Measurements from ENCODE around the gene C4orf46. TPM values are rescaled to one million over a fixed set of nuclear protein-coding genes. Genes with fewer than 3 reads are reported as not detected.
"Not testable (repeated sequence)": the region's sequence is repeated elsewhere in the genome, so short reads cannot be mapped to it uniquely, and the experiment has no call there.

C4orf46 gene
- polyA plus RNA-seq, 2 donors: 2.0 to 2.4 TPM

DNA sequence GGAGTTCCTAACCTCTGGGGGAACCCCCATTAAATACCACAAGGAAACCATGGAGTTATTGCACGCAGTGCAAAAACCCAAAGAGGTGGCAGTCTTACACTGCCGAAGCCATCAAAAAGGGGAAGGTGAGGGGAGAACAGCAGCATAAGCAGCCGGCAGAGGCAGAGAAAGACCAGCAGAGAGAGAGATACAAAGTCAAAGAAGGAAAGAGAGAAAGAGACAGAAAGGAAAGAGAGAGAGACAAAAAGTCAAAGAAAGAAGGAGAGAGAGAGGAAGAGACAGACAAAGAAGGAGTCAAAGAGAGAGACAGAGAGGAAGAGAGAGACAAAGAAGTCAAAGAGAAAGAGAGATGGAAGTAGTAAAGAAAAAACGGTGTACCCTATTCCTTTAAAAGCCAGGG, 8.4 kb downstream of the C4orf46 start:
- H3K9me3 ChIP-seq (ENCODE audit: control insufficient read depth in 2 of 2, insufficient read depth in 1 of 2, low read depth in 1 of 2, low read length in 1 of 2); H3K27me3 ChIP-seq (ENCODE audit: control insufficient read depth in 1 of 2, insufficient read depth in 2 of 2, low read length in 2 of 2); H3K27ac ChIP-seq (ENCODE audit: low read depth in 2 of 2, low read length in 1 of 2); H3K4me3 ChIP-seq (ENCODE audit: low read depth in 1 of 2, low read length in 2 of 2); H3K4me1 ChIP-seq (ENCODE audit: control insufficient read depth in 2 of 2, insufficient read depth in 2 of 2, low read length in 1 of 2); H3K36me3 ChIP-seq (ENCODE audit: control insufficient read depth in 2 of 2, insufficient read depth in 2 of 2, low read length in 1 of 2): not testable (repeated sequence)
- WGBS, 2 donors: 56 to 60% methylated on average over 4 of the region's 4 CpGs

- Histone ChIP-seq H3K27ac (ENCODE audit: low read depth in 2 of 2, low read length in 1 of 2) (no peak overlapping the region), H3K9me3 (ENCODE audit: control insufficient read depth in 2 of 2, insufficient read depth in 1 of 2, low read depth in 1 of 2, low read length in 1 of 2) (no peaks in the 10 kb centered on the region), H3K4me3 (ENCODE audit: low read depth in 1 of 2, low read length in 2 of 2) (no peak overlapping the region), H3K36me3 (ENCODE audit: control insufficient read depth in 2 of 2, insufficient read depth in 2 of 2, low read length in 1 of 2) (no peaks in the 10 kb centered on the region), H3K4me1 (ENCODE audit: control insufficient read depth in 2 of 2, insufficient read depth in 2 of 2, low read length in 1 of 2) (no peaks in the 10 kb centered on the region), H3K27me3 (ENCODE audit: control insufficient read depth in 1 of 2, insufficient read depth in 2 of 2, low read length in 2 of 2) (no peaks in the 10 kb centered on the region)
- WGBS, 2 donors: 91 to 93% methylated on average over 11 of the region's 11 CpGs
Observed at GRCh38 chr4:158657291-158657690, 14.4 kb downstream of the C4orf46 start.

DNA sequence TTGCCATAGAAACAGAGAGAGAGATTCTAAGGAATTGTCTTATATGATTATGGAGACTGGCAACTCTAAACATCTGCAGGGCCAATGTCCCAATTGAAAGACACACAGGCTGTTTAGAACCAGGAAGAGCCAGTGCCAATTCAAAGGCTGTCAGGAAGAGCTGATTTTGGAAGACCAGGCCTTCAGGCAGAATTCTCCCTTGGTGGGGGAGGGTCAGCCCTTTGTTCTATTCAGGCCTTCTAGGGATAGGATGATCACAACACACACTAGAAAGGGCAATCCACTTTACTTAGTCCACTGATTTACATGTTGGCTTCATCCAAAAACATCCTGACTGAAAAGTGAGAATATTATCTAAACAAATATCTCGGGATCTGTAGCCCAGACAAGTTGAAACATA, 15.2 kb downstream of the C4orf46 start:
- H3K36me3 ChIP-seq (ENCODE audit: control insufficient read depth in 2 of 2, insufficient read depth in 2 of 2, low read length in 1 of 2): no peaks in the 10 kb centered on the region
- WGBS, 2 donors: 42 to 55% methylated on average over 1 of the region's 1 CpG
- H3K27ac ChIP-seq (ENCODE audit: low read depth in 2 of 2, low read length in 1 of 2): no peak overlapping the region
- H3K4me3 ChIP-seq (ENCODE audit: low read depth in 1 of 2, low read length in 2 of 2): no peak overlapping the region
- H3K27me3 ChIP-seq (ENCODE audit: control insufficient read depth in 1 of 2, insufficient read depth in 2 of 2, low read length in 2 of 2): no peaks in the 10 kb centered on the region
- H3K4me1 ChIP-seq (ENCODE audit: control insufficient read depth in 2 of 2, insufficient read depth in 2 of 2, low read length in 1 of 2): no peaks in the 10 kb centered on the region
- no peaks in the 10 kb centered on the region for H3K9me3 ChIP-seq (ENCODE audit: control insufficient read depth in 2 of 2, insufficient read depth in 1 of 2, low read depth in 1 of 2, low read length in 1 of 2)

- Histone ChIP-seq H3K27ac (ENCODE audit: low read depth in 2 of 2, low read length in 1 of 2) (no peak overlapping the region), H3K4me1 (ENCODE audit: control insufficient read depth in 2 of 2, insufficient read depth in 2 of 2, low read length in 1 of 2) (no peaks in the 10 kb centered on the region), H3K9me3 (ENCODE audit: control insufficient read depth in 2 of 2, insufficient read depth in 1 of 2, low read depth in 1 of 2, low read length in 1 of 2) (no peaks in the 10 kb centered on the region), H3K27me3 (ENCODE audit: control insufficient read depth in 1 of 2, insufficient read depth in 2 of 2, low read length in 2 of 2) (no peaks in the 10 kb centered on the region), H3K4me3 (ENCODE audit: low read depth in 1 of 2, low read length in 2 of 2) (no peak overlapping the region), H3K36me3 (ENCODE audit: control insufficient read depth in 2 of 2, insufficient read depth in 2 of 2, low read length in 1 of 2) (no peaks in the 10 kb centered on the region)
- WGBS, 2 donors: 8 to 11% methylated on average over 2 of the region's 2 CpGs
Observed at GRCh38 chr4:158652920-158653319, 18.8 kb downstream of the C4orf46 start.

GRCh38 chr4:158649111-158649680, 22.5 kb downstream of the C4orf46 start:
- Histone ChIP-seq H3K4me3 (ENCODE audit: low read depth in 1 of 2, low read length in 2 of 2) (no peak overlapping the region), H3K4me1 (ENCODE audit: control insufficient read depth in 2 of 2, insufficient read depth in 2 of 2, low read length in 1 of 2) (no peaks in the 10 kb centered on the region), H3K36me3 (ENCODE audit: control insufficient read depth in 2 of 2, insufficient read depth in 2 of 2, low read length in 1 of 2) (no peaks in the 10 kb centered on the region), H3K27ac (ENCODE audit: low read depth in 2 of 2, low read length in 1 of 2) (no peak overlapping the region), H3K9me3 (ENCODE audit: control insufficient read depth in 2 of 2, insufficient read depth in 1 of 2, low read depth in 1 of 2, low read length in 1 of 2) (no peaks in the 10 kb centered on the region), H3K27me3 (ENCODE audit: control insufficient read depth in 1 of 2, insufficient read depth in 2 of 2, low read length in 2 of 2) (no peaks in the 10 kb centered on the region)
- 46 to 54% methylated on average over 4 of the region's 4 CpGs for WGBS, 2 donors

DNA sequence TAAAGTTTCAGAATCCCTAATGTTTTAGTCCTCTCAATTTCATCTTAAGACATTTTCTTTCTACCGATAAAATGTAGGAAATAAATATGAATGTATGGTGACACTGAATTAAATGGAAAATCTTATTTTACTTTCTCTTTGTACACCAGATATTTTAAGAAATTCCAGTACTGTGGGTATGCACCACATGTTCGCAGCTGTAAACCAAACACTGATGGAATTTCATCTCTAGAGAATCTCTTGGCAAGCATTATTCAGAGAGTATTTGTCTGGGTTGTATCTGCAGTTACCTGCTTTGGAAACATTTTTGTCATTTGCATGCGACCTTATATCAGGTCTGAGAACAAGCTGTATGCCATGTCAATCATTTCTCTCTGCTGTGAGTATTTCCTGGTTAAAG, 26.9 kb downstream of the C4orf46 start:
- Histone ChIP-seq H3K27me3 (ENCODE audit: control insufficient read depth in 1 of 2, insufficient read depth in 2 of 2, low read length in 2 of 2) (no peaks in the 10 kb centered on the region), H3K36me3 (ENCODE audit: control insufficient read depth in 2 of 2, insufficient read depth in 2 of 2, low read length in 1 of 2) (no peaks in the 10 kb centered on the region), H3K4me3 (ENCODE audit: low read depth in 1 of 2, low read length in 2 of 2) (no peak overlapping the region), H3K4me1 (ENCODE audit: control insufficient read depth in 2 of 2, insufficient read depth in 2 of 2, low read length in 1 of 2) (no peaks in the 10 kb centered on the region), H3K9me3 (ENCODE audit: control insufficient read depth in 2 of 2, insufficient read depth in 1 of 2, low read depth in 1 of 2, low read length in 1 of 2) (no peaks in the 10 kb centered on the region), H3K27ac (ENCODE audit: low read depth in 2 of 2, low read length in 1 of 2) (no peak overlapping the region)
- WGBS, 2 donors: 70 to 73% methylated on average over 3 of the region's 3 CpGs

DNA sequence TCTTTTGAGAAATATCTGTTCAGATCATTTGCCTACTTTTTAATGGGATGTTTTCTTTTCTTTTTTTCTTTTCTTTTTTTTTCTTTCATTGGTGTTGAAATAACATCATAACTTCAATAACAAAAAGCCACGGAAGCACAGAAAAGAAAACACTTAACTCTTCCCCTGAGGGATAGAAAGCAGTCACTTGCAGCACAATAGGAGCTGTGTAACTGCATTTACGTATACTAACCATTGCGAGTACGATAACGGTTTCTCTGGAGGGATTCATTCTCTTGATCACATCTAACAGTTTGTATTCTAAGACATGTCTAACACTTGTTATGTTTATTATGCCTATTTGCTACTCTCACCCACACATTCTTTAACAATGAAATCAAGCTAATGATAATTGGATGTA, 27.3 kb downstream of the C4orf46 start:
- Histone ChIP-seq H3K27me3 (ENCODE audit: control insufficient read depth in 1 of 2, insufficient read depth in 2 of 2, low read length in 2 of 2) (no peaks in the 10 kb centered on the region), H3K36me3 (ENCODE audit: control insufficient read depth in 2 of 2, insufficient read depth in 2 of 2, low read length in 1 of 2) (no peaks in the 10 kb centered on the region), H3K4me3 (ENCODE audit: low read depth in 1 of 2, low read length in 2 of 2) (no peak overlapping the region), H3K27ac (ENCODE audit: low read depth in 2 of 2, low read length in 1 of 2) (no peak overlapping the region), H3K9me3 (ENCODE audit: control insufficient read depth in 2 of 2, insufficient read depth in 1 of 2, low read depth in 1 of 2, low read length in 1 of 2) (no peaks in the 10 kb centered on the region), H3K4me1 (ENCODE audit: control insufficient read depth in 2 of 2, insufficient read depth in 2 of 2, low read length in 1 of 2) (no peaks in the 10 kb centered on the region)
- WGBS, 2 donors: 77 to 86% methylated on average over 5 of the region's 5 CpGs

GRCh38 chr4:158636619-158637018, 35.1 kb downstream of the C4orf46 start:
- Histone ChIP-seq H3K27me3 (ENCODE audit: control insufficient read depth in 1 of 2, insufficient read depth in 2 of 2, low read length in 2 of 2) (no peaks in the 10 kb centered on the region), H3K9me3 (ENCODE audit: control insufficient read depth in 2 of 2, insufficient read depth in 1 of 2, low read depth in 1 of 2, low read length in 1 of 2) (no peaks in the 10 kb centered on the region), H3K4me1 (ENCODE audit: control insufficient read depth in 2 of 2, insufficient read depth in 2 of 2, low read length in 1 of 2) (no peaks in the 10 kb centered on the region), H3K27ac (ENCODE audit: low read depth in 2 of 2, low read length in 1 of 2) (no peak overlapping the region), H3K36me3 (ENCODE audit: control insufficient read depth in 2 of 2, insufficient read depth in 2 of 2, low read length in 1 of 2) (no peaks in the 10 kb centered on the region), H3K4me3 (ENCODE audit: low read depth in 1 of 2, low read length in 2 of 2) (no peak overlapping the region)
- WGBS, 2 donors: 71 to 88% methylated on average over 1 of the region's 1 CpG

- Histone ChIP-seq H3K27me3 (ENCODE audit: control insufficient read depth in 1 of 2, insufficient read depth in 2 of 2, low read length in 2 of 2) (no peaks in the 10 kb centered on the region), H3K27ac (ENCODE audit: low read depth in 2 of 2, low read length in 1 of 2) (no peak overlapping the region), H3K4me3 (ENCODE audit: low read depth in 1 of 2, low read length in 2 of 2) (no peak overlapping the region), H3K4me1 (ENCODE audit: control insufficient read depth in 2 of 2, insufficient read depth in 2 of 2, low read length in 1 of 2) (no peaks in the 10 kb centered on the region), H3K36me3 (ENCODE audit: control insufficient read depth in 2 of 2, insufficient read depth in 2 of 2, low read length in 1 of 2) (no peaks in the 10 kb centered on the region), H3K9me3 (ENCODE audit: control insufficient read depth in 2 of 2, insufficient read depth in 1 of 2, low read depth in 1 of 2, low read length in 1 of 2) (no peaks in the 10 kb centered on the region)
- WGBS, 2 donors: 39 to 50% methylated on average over 1 of the region's 1 CpG
Observed at GRCh38 chr4:158630893-158631292, 40.8 kb downstream of the C4orf46 start.

DNA sequence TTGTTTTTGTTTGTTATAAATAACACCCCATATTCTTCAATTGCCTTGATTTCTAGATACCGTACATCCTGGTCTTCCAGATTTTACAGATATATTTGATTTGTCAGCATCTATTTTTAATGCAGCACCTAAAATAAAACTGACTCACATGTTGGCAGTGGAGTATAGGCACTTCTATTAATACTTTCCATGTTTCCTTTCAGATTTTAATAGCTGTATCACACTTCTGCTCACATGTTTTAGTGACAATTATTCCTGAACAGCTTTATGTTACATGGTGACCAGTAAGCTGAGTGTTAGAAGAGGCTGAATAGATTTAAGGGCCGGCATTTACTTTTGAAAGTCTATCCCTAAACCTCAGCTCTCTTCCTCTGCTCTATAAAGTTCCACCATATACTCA, 46.1 kb downstream of the C4orf46 start:
- 69 to 72% methylated on average over 2 of the region's 2 CpGs for WGBS, 2 donors

More for the DNA sequence above, 46.1 kb downstream of the C4orf46 start:
- H3K4me3 ChIP-seq (ENCODE audit: low read depth in 1 of 2, low read length in 2 of 2): no peak overlapping the region
- H3K27me3 ChIP-seq (ENCODE audit: control insufficient read depth in 1 of 2, insufficient read depth in 2 of 2, low read length in 2 of 2): no peaks in the 10 kb centered on the region
- no peak overlapping the region for H3K27ac ChIP-seq (ENCODE audit: low read depth in 2 of 2, low read length in 1 of 2)
- H3K9me3 ChIP-seq (ENCODE audit: control insufficient read depth in 2 of 2, insufficient read depth in 1 of 2, low read depth in 1 of 2, low read length in 1 of 2): no peaks in the 10 kb centered on the region
- no peaks in the 10 kb centered on the region for H3K4me1 ChIP-seq (ENCODE audit: control insufficient read depth in 2 of 2, insufficient read depth in 2 of 2, low read length in 1 of 2)
- H3K36me3 ChIP-seq (ENCODE audit: control insufficient read depth in 2 of 2, insufficient read depth in 2 of 2, low read length in 1 of 2): no peaks in the 10 kb centered on the region
